Fibroblast of peridontal ligament (primary cell): ENCODE results near the gene YAP1.

Experiments
- DNase-seq: peaks from one replicate; pipeline ENCODE4 v3.0.0-alpha.2; 2010; ENCODE audit errors: extremely low read depth

YAP1 gene

DNA sequence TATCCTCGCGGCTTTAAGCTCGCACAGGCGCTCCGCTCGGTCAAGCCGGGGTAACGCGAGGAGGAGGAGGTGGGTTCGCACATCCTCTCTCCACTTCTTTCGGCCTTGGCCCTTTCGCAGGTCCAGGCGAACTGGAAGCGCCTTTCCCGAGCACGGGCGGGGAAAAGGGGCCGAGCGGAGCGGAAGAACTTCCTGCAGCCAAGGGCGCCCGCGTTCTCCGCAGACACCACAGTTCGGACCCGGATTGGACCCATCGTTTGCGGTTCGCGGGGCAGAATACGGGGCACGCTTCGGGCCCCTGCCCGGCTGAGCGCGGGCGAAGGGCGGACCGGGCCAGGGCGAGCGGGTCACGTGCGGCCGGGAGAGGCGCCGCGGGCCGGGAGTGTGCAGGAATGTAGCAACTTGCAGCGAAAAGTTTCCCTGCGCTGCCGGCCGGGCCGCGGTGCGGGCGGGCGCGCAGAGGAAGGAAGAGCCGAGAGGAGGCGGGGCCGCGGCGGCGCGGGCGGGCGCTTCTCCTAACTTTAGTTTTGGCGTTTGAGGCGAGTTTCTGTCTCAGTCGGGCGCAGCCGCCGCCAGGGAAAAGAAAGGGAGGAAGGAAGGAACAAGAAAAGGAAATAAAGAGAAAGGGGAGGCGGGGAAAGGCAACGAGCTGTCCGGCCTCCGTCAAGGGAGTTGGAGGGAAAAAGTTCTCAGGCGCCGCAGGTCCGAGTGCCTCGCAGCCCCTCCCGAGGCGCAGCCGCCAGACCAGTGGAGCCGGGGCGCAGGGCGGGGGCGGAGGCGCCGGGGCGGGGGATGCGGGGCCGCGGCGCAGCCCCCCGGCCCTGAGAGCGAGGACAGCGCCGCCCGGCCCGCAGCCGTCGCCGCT lies at the start of gene YAP1:
TSS of gene YAP1 (plus strand) at position 552 of the 865 bp plus-strand sequence. CDS start 402 bp downstream, outside the sequence.
- peak; percentile 89 for DNase-seq

DNA sequence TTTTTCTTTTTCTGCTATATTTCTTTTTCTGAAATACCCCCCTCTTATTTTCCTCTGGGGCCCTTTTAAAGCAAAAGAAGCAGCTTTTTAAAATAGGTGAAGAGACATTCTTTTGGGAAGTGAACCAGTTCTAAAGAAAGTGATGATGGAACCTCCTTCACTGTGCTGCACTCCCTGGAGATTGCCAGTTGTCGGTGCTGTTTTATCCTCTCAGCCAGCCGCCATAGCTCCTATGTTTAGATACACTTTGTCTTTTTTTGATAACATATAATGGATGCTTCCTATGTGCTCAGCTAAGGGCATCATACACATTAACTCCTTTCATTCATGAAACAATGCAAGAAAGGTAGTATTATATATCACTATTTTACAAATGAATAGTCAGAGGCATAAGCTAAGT lies 49.0 kb upstream of the YAP1 start:
- DNase-seq: no peak

DNA sequence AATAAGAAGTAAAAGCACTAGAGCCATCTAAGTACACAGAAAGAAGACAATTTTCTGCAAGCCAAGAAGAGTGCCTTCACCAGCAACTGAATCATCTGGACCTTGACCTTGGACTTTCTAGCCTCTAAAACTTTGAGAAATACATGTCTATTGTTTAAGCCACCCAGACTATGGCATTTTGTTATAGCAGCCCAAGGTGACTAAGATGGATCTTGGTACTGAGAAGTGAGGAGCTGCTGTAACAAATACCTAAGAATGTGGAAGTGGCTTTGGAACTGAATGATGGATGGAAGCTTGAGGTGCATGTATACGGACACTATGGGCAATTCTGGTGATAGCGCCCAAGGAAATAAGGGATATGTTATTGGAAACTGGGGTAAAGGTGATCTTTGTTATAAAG lies 48.1 kb upstream of the YAP1 start:
- no peak for DNase-seq

DNA sequence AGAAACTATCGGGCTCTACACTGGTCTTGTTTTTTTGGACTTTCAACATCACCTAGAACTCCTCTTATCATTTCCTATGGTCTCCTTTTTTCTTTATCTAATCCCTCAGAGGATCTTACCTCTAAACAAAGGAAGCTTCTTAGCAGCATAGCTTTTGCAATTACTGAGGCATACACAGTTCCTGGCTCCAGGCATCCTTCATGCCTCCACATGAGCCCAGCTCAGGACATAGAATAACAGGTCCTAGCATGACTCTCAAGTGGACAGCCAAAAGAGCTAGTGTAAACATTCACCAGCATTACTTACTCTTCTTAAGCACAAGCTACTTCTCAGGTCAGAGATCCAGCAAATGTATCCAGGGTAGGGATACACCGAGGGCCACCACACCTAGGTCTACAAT lies 45.9 kb upstream of the YAP1 start:
- DNase-seq: no peak

DNA sequence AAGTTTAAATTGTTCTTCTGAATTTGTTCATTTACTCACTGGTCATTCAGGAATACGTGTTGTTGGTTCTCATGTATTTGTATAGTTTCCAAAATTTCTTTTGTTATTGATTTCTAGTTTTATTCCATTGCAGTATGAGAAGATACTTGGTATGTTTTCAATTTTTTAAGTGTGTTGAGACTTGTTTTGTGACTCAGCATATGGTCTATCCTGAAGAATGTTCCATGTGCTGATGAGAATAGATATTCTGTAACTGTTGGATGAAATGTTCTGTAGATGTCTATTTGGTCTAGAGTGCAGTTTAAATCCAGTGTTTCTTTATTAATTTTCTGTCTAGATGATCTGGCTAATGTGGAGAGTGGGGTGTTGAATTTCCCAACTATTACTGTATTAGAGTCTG lies 39.5 kb upstream of the YAP1 start:
- DNase-seq: no peak

DNA sequence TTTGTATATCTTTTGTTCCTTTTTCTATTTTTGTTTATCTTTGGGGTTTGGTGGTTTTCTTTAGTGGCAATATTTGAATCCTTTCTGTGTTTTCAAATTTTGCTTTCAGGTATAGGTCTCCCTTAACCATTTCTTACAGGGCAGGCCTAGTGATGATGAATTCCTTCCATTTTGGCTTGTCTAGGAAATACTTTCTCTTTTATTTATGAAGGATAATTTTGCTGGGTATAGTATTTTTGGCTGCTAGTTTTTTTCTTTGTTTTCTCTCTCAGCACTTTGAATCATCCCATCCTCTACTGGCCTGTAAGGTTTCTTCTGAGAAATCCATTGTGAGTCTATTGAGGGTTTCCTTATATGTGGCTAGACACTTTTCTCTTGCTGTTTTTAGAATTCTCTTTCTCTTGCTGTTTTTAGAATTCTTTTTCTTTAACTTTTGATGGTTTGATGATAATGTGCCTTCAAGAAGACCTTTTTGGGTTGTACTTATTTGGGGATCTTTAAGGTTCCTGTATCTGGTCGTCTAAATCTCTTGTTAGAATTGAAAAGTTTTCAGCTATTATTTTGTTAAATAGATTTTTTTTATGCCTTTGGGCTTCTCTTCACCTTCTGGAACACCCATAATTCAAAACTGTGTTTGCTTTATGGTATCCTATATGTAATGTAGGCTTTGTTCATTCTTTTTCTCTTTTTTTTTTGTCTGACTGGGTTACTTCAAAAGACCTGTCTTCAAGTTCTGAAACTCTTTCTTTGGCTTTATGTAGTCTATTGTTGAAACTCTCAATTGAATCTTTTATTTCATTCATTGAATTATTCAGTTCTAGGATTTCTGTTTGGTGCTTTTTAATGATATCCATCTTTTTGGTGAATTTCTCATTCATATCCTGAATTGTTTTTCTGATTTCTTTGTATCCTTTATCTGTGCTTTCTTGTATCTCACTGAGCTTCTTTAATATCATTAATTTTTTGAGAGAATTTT lies 38.5 kb upstream of the YAP1 start:
- DNase-seq: no peak

DNA sequence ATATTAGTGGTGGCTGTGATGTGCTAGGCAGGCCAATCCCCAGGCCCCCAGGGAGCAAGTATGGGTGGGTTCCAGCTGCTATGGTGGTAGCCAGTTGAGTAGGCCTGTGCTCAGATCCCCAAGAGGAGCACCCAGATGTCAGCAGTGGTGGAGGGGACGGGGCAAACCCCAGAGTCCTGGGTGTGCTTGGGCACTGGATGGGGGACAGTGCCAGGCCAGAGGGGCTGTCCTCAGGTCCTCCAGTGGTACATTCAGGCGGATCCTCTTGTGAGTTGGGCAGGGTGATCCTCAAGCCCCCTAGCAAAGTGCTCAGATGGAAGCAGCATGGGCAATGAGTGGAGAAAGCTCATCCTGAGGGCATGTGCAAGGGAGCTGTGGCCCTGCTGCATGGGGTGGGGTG lies 37.0 kb upstream of the YAP1 start:
- DNase-seq: no peak

DNA sequence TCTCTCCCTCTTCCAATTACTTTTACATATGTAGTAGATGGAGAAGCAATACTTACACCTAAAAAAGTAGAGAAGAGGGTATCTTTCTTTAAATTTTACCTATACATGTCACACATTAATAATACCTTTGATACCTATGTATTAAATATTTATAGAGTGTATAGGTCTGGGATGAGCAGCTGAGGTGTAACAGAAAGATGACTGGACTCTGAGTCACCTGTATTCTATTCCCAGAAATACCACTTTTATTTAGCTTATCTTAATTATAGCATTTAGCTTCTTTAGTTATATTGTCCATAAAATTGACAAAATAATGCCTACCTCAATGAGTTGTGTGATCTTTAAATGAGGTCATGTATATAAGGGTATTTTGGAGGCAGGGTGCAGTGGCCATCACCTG lies 30.6 kb upstream of the YAP1 start:
- DNase-seq: no peak

DNA sequence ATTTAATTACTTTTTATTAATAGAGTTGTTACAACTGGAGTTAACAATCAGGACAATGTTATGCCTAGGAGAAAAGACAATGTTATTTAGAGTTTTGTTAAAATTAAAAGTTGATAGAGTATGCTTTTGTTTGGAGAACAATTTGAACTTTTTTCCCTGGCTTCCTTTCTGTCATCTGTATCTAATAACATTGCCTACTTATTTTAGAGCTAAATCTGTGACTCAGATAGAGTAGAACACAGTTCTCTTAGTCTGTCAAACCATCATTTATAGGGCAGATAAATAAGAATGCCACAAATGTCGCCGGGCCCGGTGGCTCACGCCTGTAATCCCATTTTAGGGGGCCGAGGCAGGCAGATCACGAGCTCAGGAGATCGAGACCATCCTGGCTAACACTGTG lies 28.9 kb upstream of the YAP1 start:
- peak; percentile 25 for DNase-seq

DNA sequence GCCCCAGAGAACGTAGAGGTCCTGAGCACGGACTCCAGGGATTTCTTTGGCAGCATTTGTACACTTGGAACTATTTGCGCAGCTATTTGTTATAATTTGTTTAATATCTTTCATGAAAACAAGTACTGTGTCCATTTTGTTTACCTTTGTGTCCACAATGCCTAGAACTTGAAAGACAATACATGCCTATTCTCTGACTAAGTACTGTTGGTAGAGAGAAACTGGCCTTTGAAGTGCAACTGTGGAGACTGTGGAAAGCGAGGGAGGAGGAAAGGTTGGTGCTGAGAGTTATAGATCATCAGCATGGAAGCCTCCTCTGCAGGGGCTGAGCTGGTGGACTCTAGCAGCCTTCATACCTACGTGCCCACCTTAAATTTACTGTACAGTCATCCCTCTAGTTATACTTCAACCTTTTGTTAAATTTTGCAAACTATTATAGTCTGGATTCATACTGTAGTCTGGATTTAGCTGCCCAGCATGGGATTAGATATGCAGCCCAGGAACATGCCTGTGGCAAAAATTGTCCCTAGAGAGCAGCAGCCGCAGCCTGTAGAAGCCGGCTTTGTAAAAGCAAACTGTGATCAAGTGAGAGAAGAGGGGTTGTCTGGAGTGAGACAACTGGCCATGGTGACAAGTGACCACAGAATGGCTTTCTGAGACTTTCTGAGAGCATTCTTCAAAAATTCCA lies 24.2 kb upstream of the YAP1 start:
- DNase-seq: no peak

DNA sequence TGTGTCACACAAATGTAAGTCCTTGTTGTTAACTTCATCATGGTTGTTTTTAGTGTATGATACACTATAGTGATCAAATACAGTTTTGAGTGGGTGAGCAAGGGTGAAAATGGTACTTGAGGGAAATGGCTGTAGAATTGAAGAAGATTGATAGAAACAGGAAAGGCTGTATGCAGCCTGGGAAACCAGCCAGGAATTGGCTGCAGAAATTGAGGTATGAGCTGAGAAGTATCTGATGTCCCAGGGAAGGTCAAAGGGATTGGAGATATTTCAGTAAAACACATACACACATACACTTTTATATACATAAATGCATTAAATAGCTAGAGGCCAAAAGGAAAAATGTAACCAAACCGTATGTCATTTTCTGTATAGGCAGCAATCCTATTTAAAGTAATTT lies 13.1 kb upstream of the YAP1 start:
- DNase-seq: no peak

DNA sequence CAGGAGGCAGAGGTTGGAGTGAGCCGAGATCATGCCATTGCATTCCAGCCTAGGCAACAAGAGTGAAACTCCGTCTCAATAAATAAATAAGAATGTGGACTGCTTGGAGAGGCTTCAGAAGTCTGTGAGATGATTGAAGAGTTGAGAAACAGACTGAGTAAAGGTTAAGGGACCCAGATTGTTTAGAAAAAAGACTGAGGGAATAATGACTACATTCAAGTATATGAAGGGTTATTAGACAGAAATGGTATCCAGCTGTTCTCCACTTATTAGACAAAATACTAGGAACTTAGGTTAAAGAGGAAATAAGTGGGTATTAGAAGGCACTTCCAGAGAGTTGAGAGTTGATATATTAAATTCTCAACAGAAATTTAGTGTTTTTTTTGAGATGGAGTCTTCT lies 10.5 kb upstream of the YAP1 start:
- DNase-seq: no peak

DNA sequence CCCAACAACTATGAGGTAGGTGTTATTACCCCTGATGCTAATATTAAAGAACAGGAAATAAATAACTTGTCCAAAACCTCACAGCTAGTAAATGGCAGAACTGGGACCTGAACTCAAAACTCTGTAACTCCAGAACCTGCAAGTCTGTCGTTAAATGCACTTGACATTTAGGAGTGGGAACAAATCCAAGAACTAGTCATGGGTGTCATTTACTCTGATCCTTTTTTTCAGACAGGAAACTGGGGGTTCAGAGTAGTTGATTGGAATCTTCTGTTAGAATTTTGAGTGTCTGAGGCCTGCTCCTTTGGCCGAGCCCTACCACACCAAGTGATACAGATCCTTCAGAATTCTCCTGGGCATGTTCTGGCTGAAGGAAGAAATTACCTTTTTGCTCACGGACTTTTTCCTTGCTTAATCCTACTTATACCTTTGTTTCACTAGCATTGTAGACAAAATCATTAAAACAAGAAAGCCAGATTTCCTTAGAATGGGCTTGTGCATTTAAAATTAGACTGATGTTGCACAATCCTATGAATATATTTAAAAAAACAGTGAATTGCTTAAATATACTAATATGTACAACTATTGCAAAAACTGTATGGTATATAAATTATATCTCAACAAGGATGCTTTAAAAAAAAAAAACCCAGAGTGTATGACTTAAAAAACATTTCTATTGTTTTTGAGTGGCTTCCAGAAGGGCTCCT lies 1.4 kb upstream of the YAP1 start:
- DNase-seq: no peak

DNA sequence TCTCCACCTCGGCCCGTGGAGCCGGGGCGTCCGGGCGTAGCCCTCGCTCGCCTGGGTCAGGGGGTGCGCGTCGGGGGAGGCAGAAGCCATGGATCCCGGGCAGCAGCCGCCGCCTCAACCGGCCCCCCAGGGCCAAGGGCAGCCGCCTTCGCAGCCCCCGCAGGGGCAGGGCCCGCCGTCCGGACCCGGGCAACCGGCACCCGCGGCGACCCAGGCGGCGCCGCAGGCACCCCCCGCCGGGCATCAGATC lies 439 bp downstream of the YAP1 start:
- DNase-seq: no peak

DNA sequence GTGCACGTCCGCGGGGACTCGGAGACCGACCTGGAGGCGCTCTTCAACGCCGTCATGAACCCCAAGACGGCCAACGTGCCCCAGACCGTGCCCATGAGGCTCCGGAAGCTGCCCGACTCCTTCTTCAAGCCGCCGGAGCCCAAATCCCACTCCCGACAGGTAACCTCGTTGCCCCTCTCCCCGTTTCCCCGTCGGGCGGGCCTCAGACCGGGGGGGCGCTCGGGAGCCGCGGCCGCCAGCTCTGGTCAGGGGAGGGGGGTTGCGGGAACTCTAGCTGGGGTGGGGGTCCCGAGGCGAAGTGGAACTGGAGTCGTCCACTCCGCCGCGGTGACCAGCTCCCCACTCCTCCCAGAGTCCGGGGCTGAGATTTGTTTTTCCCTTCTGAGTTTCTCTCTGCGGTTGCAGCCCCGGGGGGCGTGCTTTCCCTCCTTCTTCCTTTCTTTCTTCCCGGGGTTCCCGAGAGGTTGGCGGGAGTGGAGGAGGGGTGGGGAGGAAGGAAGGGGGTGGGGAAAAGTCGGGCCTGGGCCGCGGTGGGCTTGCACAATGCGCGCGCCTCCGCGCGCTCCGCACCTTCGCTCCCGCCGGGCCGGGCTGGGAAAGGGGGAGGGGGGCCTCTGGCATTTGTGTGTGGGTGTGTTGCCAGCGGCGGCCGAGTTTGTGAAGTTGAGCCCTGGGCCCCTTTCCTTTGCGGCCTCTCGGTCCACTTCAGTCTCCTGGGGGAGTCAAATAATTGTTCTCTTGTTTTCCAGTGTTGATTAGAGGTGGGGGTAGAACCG lies 952 bp downstream of the YAP1 start:
- peak; percentile 74 for DNase-seq

DNA sequence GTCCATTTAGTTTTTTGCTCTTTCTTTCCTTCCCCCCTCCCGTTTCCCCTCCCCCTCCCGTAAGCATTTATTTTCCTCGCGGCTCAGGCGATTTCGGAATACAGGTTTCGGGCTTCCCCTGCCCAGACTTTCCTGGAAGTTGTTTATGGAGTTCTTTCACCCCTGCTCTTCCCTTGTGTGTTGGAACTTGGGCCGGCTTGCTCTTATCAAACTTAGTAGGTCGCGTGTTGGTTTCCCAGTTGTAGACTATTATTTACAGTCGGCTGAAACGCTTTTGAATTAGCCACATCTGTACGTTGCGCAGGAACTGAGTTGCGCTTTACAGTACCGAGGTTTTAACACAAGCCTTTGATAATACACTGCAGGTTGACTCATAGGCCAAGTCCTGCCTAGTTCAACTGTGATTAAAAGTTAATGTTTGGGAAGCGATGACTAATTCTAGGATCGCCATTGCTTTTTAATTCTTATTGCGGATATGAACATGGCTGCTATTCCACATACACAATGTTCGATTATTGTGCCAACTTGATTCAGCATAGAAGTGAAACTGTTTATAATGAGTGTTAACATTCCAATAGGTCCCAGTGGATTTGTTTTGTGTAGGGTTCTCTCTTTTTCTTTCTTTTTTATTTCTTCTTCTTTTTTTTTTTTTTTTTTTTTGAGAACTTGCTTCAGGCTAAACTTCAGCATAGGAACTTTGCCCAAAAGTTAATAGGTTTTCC lies 1.7 kb downstream of the YAP1 start:
- DNase-seq: peak; percentile 91

DNA sequence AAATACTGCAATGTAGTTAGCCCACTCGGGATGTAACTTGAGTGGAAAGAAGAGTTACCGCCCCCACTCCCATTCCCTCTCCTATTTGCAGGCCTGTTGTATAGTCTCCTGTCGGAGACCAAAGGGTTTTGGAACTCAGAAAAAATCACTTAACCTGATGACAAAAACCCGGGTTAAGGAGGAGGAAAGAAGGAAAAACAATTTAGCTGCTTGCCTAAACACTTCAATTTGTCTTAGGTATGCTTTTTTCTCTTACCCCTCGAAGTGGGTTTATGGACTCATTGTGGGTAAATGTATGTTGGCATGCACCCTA lies 2.2 kb downstream of the YAP1 start:
- DNase-seq: no peak

DNA sequence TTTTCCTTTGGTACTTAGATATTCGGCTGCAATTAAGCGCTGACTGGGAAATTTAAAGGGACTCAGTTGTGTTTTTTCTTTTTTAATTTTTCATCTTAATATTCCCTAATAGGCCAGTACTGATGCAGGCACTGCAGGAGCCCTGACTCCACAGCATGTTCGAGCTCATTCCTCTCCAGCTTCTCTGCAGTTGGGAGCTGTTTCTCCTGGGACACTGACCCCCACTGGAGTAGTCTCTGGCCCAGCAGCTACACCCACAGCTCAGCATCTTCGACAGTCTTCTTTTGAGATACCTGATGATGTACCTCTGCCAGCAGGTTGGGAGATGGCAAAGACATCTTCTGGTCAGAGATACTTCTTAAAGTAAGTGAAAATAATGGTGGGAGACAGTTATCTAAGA lies 3.8 kb downstream of the YAP1 start:
- DNase-seq: no peak

DNA sequence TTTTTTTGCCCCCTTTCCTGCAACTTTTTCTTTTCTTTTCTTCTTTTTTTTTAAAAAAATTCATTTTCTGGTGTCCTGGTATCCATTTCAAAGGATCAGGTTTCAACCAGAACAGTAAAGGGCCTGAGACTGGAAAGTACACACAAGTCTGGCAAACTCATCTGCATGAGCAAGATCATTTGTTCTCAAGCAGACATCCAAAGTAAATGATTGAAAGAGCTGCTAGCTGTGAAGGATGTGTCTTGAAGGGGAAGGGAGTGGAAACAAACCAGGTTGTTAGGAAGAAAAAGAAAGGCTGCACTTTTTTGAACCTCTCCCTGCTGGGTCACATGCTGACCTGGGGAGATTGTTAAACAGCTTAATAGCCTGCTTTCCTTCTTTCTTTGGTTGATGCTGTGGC lies 5.3 kb downstream of the YAP1 start:
- DNase-seq: peak; percentile 80

DNA sequence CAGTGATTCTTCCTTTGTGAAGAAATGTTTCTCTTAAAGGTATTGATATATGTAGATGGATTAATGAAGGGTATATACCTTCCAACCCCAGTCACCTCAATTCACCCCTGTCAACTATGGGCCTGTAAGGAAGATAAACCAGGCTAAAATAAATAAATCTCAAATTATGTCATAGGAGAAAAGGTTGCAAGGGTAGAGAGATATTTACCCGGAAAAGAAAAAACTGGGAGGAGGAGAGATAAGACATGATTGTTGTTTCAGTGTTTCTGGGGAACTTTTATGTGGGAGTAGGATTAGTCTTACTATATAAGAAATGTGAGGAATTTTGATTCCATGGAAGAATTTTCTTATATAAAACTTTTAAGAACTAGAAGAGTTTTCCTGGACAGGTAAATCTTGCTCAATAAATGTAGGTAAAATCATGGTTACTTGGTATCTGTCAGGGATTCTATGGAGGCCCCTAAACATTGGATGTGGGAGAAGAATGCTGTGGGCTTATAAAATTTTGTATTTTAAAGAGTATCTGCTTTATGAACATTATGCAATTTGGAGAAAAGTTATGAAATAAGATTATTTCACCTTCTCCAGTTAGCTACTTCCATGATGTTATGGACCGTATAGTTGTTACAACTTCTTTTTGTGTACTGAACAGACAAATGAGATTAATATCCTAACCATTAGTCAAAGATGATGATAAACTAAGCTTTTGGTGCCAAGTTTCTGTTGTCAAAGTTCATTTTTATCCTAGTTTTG lies 6.4 kb downstream of the YAP1 start:
- DNase-seq: no peak
